Keratinocyte (primary cell): ENCODE data around the gene CHL1. TPM values are rescaled to one million over a fixed set of nuclear protein-coding genes. Genes with fewer than 3 reads are reported as not detected.

Source experiments
- DNase-seq: peaks from one replicate; pipeline ENCODE4 v3.0.0-alpha.2; 2011; ENCODE audit warnings: low read depth, missing footprints, low spot score
- FAIRE-seq: peaks from 2 replicates; lab custom pipeline; 2011; peaks lifted over from hg19 to GRCh38; lab: Jason Lieb, UNC
- H2AFZ ChIP-seq: 2 replicates; pipeline ENCODE4 v1.6.0; 2012; ENCODE audit warnings: low read length, control low read depth, inconsistent platforms; ENCODE audit not compliant: control insufficient read depth
- H3K27ac ChIP-seq: 2 replicates; pipeline ENCODE4 v1.5.1; 2011; ENCODE audit warnings: low read length; ENCODE audit not compliant: control insufficient read depth, insufficient read depth
- H3K27me3 ChIP-seq: 3 replicates; pipeline ENCODE4 v1.6.0; 2011; ENCODE audit warnings: low read length; ENCODE audit not compliant: control insufficient read depth, insufficient read depth; ENCODE audit errors: extremely low read depth
- H3K36me3 ChIP-seq, 2 experiments: 2 replicates in 1 of 2; 3 replicates in 1 of 2; pipeline ENCODE4 v1.5.1; 2011; ENCODE audit warnings: low read length in 2 of 2, mild to moderate bottlenecking in 1 of 2; ENCODE audit not compliant: control insufficient read depth in 2 of 2, insufficient read depth in 2 of 2; ENCODE audit errors: extremely low read depth in 1 of 2
- H3K4me1 ChIP-seq: 3 replicates; pipeline ENCODE4 v1.5.1; 2011; ENCODE audit warnings: low read length; ENCODE audit not compliant: control insufficient read depth, insufficient read depth; ENCODE audit errors: extremely low read depth
- H3K4me2 ChIP-seq: 3 replicates; pipeline ENCODE4 v1.6.0; 2011; ENCODE audit warnings: low read depth, low read length; ENCODE audit not compliant: control insufficient read depth, insufficient read depth; ENCODE audit errors: extremely low read depth
- H3K4me3 ChIP-seq, 3 experiments: fragments of 200-600 bp in 1 of 3; sonication (generic) in 1 of 3; 2 replicates in 2 of 3; 3 replicates in 1 of 3; pipeline ENCODE4 v1.5.1; 2011 to 2016; ENCODE audit warnings: low read length in 3 of 3, mild to moderate bottlenecking in 3 of 3, control low read depth in 2 of 3, inconsistent platforms in 1 of 3, low read depth in 1 of 3, mixed read lengths in 1 of 3, mixed run types in 1 of 3, moderate library complexity in 1 of 3; ENCODE audit not compliant: control insufficient read depth in 2 of 3, insufficient read depth in 2 of 3; ENCODE audit errors: extremely low read depth in 1 of 3
- H3K79me2 ChIP-seq: 2 replicates; pipeline ENCODE4 v1.6.0; 2012; ENCODE audit warnings: low read length; ENCODE audit not compliant: control insufficient read depth, insufficient read depth
- H3K9ac ChIP-seq: 3 replicates; pipeline ENCODE4 v1.6.0; 2011; ENCODE audit warnings: low read length; ENCODE audit not compliant: control insufficient read depth, insufficient read depth; ENCODE audit errors: extremely low read depth
- H3K9me1 ChIP-seq: 3 replicates; pipeline ENCODE4 v1.6.0; 2011; ENCODE audit warnings: low read length; ENCODE audit not compliant: control insufficient read depth, insufficient read depth; ENCODE audit errors: extremely low read depth
- H3K9me3 ChIP-seq: 2 replicates; pipeline ENCODE4 v1.5.1; 2012; ENCODE audit warnings: low read depth, low read length; ENCODE audit not compliant: control insufficient read depth
- H4K20me1 ChIP-seq: 3 replicates; pipeline ENCODE4 v1.6.0; 2011; ENCODE audit warnings: low read length; ENCODE audit not compliant: control insufficient read depth, insufficient read depth; ENCODE audit errors: extremely low read depth
- CTCF ChIP-seq, 3 experiments: IDR thresholded peaks in 1 of 3; conservative IDR thresholded peaks in 1 of 3; optimal IDR thresholded peaks in 1 of 3; 2 replicates in 2 of 3; 3 replicates in 1 of 3; pipeline versions ENCODE3 to v1.5.1; 2011; ENCODE audit warnings: low read length in 3 of 3, mild to moderate bottlenecking in 3 of 3, moderate library complexity in 2 of 3, control low read depth in 1 of 3, inconsistent platforms in 1 of 3; ENCODE audit not compliant: insufficient read depth in 2 of 3; ENCODE audit errors: extremely low read depth in 1 of 3
- EZH2 ChIP-seq: IDR thresholded peaks from one replicate; pipeline ENCODE4 v1.6.1; 2012; ENCODE audit warnings: inconsistent platforms, mild to moderate bottlenecking, low read length, moderate library complexity
- dilution Hi-C: fragments of 300-500 bp; cut with MboI; formaldehyde crosslinking; loops from one replicate; pipeline ENCODE4 v1.7.0; 2020; ENCODE audit warnings: low sequenced_read_pairs; ENCODE audit not compliant: extremely low pct_ligation_motif_present
- polyA plus RNA-seq, 5 experiments: library from polyadenylated mRNA; depleted of rRNA in 3 of 5; stranded (reverse) in 3 of 5; stranded (forward) in 1 of 5; unstranded in 1 of 5; fragments of >200 nt; gene quantifications; 1 replicate in 1 of 5; 2 replicates in 3 of 5; 3 replicates in 1 of 5; pipeline versions ENCODE4 v1.2.1 to v1.2.3, GENCODE V29; 2011 to 2012; ENCODE audit warnings: missing spikeins in 2 of 5, low read depth in 1 of 5, low replicate concordance in 1 of 5

The CHL1 gene
- polyA plus RNA-seq, 1 donor (not counting 4 experiments of a cell fraction or from before 2014, with no cell fraction given): 0.04 TPM

- Histone ChIP-seq H3K27ac (no peak overlapping the region), H3K4me1 (no peaks in the 10 kb centered on the region), H3K27me3 (no peaks in the 10 kb centered on the region), H3K36me3 (no peaks in the 10 kb centered on the region), H3K9ac (no peak overlapping the region), H3K4me2 (no peak overlapping the region), H3K4me3 (no peak overlapping the region), H3K9me1 (no peaks in the 10 kb centered on the region), H4K20me1 (no peaks in the 10 kb centered on the region), H3K9me3 (no peaks in the 10 kb centered on the region), H3K79me2 (no peaks in the 10 kb centered on the region), H2AFZ (no peak overlapping the region)
- DNase-seq: no peak
- dilution Hi-C loops: no loop called here
- TF ChIP-seq CTCF (optimal IDR thresholded peaks at IDR 0.05 in 1 of 3, IDR thresholded peaks at IDR 0.05 in 1 of 3, conservative IDR thresholded peaks at IDR 0.05 in 1 of 3; ENCODE audit: extremely low read depth in 1 of 3, insufficient read depth in 2 of 3, low read length in 3 of 3) (no peak), EZH2 (no peak)
- no peak for FAIRE-seq
These were observed 136.1 kb downstream of the CHL1 start for GRCh38 chr3:332701-333100.

- dilution Hi-C loops: no loop called here
- H3K4me1 ChIP-seq: no peaks in the 10 kb centered on the region
- no peak for DNase-seq
- no peaks in the 10 kb centered on the region for H3K9me1 ChIP-seq
- no peak overlapping the region for H3K27ac ChIP-seq
- no peaks in the 10 kb centered on the region for H3K9me3 ChIP-seq
- FAIRE-seq: no peak
- no peaks in the 10 kb centered on the region for H4K20me1 ChIP-seq
- H3K4me3 ChIP-seq: no peak overlapping the region
- no peak overlapping the region for H3K9ac ChIP-seq
- TF ChIP-seq CTCF (optimal IDR thresholded peaks at IDR 0.05 in 1 of 3, IDR thresholded peaks at IDR 0.05 in 1 of 3, conservative IDR thresholded peaks at IDR 0.05 in 1 of 3; ENCODE audit: extremely low read depth in 1 of 3, insufficient read depth in 2 of 3, low read length in 3 of 3): no peak
- TF ChIP-seq EZH2: no peak
- H3K79me2 ChIP-seq: no peaks in the 10 kb centered on the region
- no peaks in the 10 kb centered on the region for H3K27me3 ChIP-seq
- no peaks in the 10 kb centered on the region for H3K36me3 ChIP-seq
- no peak overlapping the region for H2AFZ ChIP-seq
- H3K4me2 ChIP-seq: no peak overlapping the region
These were observed 138.7 kb downstream of the CHL1 start for GRCh38 chr3:335240-335639.
